HCT116 (cell line): Measurements from ENCODE around the gene RASGRP2. TPM values are rescaled to one million over a fixed set of nuclear protein-coding genes. Genes with fewer than 3 reads are reported as not detected.

Experiments used
- ATAC-seq: fragments of 200-7000 bp; cut with Tn5 transposase; 2 replicates; pipeline ENCODE4 v1.9.1; 2020; ENCODE audit warnings: mild to moderate bottlenecking, moderate library complexity
- BruUV-seq: library from RNA; stranded (reverse); fragments of 400-500 nt; replicated peaks from 2 replicates; lab custom pipeline; 2021; lab: Mats Ljungman, UMichigan
- CTCF ChIA-PET: fragments of 300-600 bp; sonication (Branson Sonifier 250); formaldehyde crosslinking; loops from one replicate; lab custom pipeline; 2021; ENCODE audit warnings: antibody characterized with exemption; lab: Charles Lee
- POLR2A ChIA-PET: fragments of 300-600, 350-600 bp; sonication (Branson Sonifier 250); formaldehyde crosslinking; loops from one replicate; lab custom pipeline; 2021; ENCODE audit warnings: antibody characterized with exemption; lab: Charles Lee
- RAD21 ChIA-PET, 2 experiments: fragments of 300-600 bp; sonication (Branson Sonifier 250); formaldehyde crosslinking; loops; one replicate each; lab custom pipeline; 2023; ENCODE audit warnings: low total read pairs in 2 of 2; ENCODE audit not compliant: uncharacterized antibody in 2 of 2, unreplicated experiment in 2 of 2, low non-redundant PET in 1 of 2; lab: Charles Lee
- DNase-seq: peaks from one replicate; pipeline ENCODE4 v3.0.0-alpha.2; 2010; ENCODE audit warnings: low read depth, low spot score
- H2AFZ ChIP-seq: fragments of 200-600 bp; shearing (Covaris generic), sonication (generic); 2 replicates; pipeline ENCODE4 v1.6.1; 2017; ENCODE audit warnings: low read depth, mixed run types, mixed read lengths, antibody characterized with exemption, low read length; ENCODE audit not compliant: poor library complexity, severe bottlenecking
- H3K27ac ChIP-seq: 2 replicates; pipeline ENCODE4 v1.5.1; 2012; ENCODE audit warnings: low read depth, low read length
- H3K27me3 ChIP-seq: fragments of 200-600 bp; sonication (generic); 2 replicates; pipeline ENCODE4 v1.6.1; 2016; ENCODE audit warnings: mixed run types, low read length, mixed read lengths; ENCODE audit not compliant: insufficient read depth
- H3K36me3 ChIP-seq, 2 experiments: fragments of 200-500 bp in 1 of 2; fragments of 200-600 bp in 1 of 2; sonication (Bioruptor generic) in 1 of 2; sonication (generic) in 1 of 2; 2 replicates each; pipeline versions ENCODE4 v1.5.1 to v1.6.1; 2014 to 2016; ENCODE audit warnings: low read length in 2 of 2, inconsistent platforms in 1 of 2, mixed read lengths in 1 of 2, mixed run types in 1 of 2; ENCODE audit not compliant: insufficient read depth in 2 of 2, control insufficient read depth in 1 of 2
- H3K4me1 ChIP-seq, 2 experiments: fragments of 200-600 bp in 1 of 2; sonication (generic) in 1 of 2; 2 replicates each; pipeline versions ENCODE4 v1.5.1 to v1.6.1; 2012 to 2017; ENCODE audit warnings: low read length in 2 of 2, inconsistent platforms in 1 of 2, mild to moderate bottlenecking in 1 of 2, mixed read lengths in 1 of 2, mixed run types in 1 of 2, moderate library complexity in 1 of 2; ENCODE audit not compliant: insufficient read depth in 2 of 2, control insufficient read depth in 1 of 2
- H3K4me2 ChIP-seq: fragments of 200-600 bp; sonication (generic); 2 replicates; pipeline ENCODE4 v1.6.1; 2017; ENCODE audit warnings: mixed run types, low read length, mixed read lengths
- H3K4me3 ChIP-seq, 2 experiments: fragments of 200-600 bp in 1 of 2; sonication (generic) in 1 of 2; replicated peaks in 1 of 2; 2 replicates each; pipeline ENCODE4 v1.5.1; 2011 to 2016; ENCODE audit warnings: low read length in 2 of 2, control low read depth in 1 of 2, low read depth in 1 of 2, mild to moderate bottlenecking in 1 of 2, mixed read lengths in 1 of 2, mixed run types in 1 of 2
- H3K79me2 ChIP-seq: fragments of 200-600 bp; sonication (generic); 2 replicates; pipeline ENCODE4 v1.6.1; 2017; ENCODE audit warnings: mild to moderate bottlenecking, mixed run types, low read length, moderate library complexity, mixed read lengths; ENCODE audit not compliant: insufficient read depth
- H3K9ac ChIP-seq: fragments of 200-600 bp; sonication (generic); 2 replicates; pipeline ENCODE4 v1.6.1; 2016; ENCODE audit warnings: low read length, mixed read lengths
- H3K9me2 ChIP-seq: fragments of 200-600 bp; sonication (generic), shearing (Covaris generic); 2 replicates; pipeline ENCODE4 v1.6.1; 2017; ENCODE audit warnings: mixed run types, mild to moderate bottlenecking, moderate library complexity; ENCODE audit not compliant: insufficient read depth
- H3K9me3 ChIP-seq, 2 experiments: fragments of 200-500 bp in 1 of 2; fragments of 200-600 bp in 1 of 2; sonication (Bioruptor generic) in 1 of 2; sonication (generic) in 1 of 2; 2 replicates each; pipeline ENCODE4 v1.6.1; 2014 to 2017; ENCODE audit warnings: low read length in 2 of 2, mixed read lengths in 2 of 2, inconsistent platforms in 1 of 2, low read depth in 1 of 2, mild to moderate bottlenecking in 1 of 2, mixed run types in 1 of 2, moderate library complexity in 1 of 2; ENCODE audit not compliant: control insufficient read depth in 1 of 2, insufficient read depth in 1 of 2
- H4K20me1 ChIP-seq: fragments of 200-600 bp; sonication (generic), shearing (Covaris generic); 2 replicates; pipeline ENCODE4 v1.6.1; 2017; ENCODE audit warnings: mixed run types, mild to moderate bottlenecking, moderate library complexity; ENCODE audit not compliant: insufficient read depth
- CBX3 ChIP-seq: IDR thresholded peaks from 2 replicates; pipeline ENCODE4 v1.6.1; 2012; ENCODE audit warnings: low read depth
- CTCF ChIP-seq, 3 experiments: fragments of 200-600 bp in 1 of 3; sonication (generic) in 1 of 3; IDR thresholded peaks in 2 of 3; conservative IDR thresholded peaks in 1 of 3; 2 replicates each; pipeline ENCODE4 v1.5.1; 2012 to 2017; ENCODE audit warnings: low read depth in 2 of 3, low read length in 2 of 3, antibody characterized with exemption in 1 of 3, borderline replicate concordance in 1 of 3, control low read depth in 1 of 3, mild to moderate bottlenecking in 1 of 3, mixed read lengths in 1 of 3, mixed run types in 1 of 3, moderate library complexity in 1 of 3; ENCODE audit not compliant: insufficient read depth in 1 of 3
- EZH2 ChIP-seq: fragments of 200-600 bp; sonication (generic); IDR thresholded peaks from 2 replicates; pipeline ENCODE4 v1.6.1; 2017; ENCODE audit warnings: antibody characterized with exemption, mixed run types
- EZH2phosphoT487 ChIP-seq: fragments of 200-600 bp; IDR thresholded peaks from 2 replicates; pipeline ENCODE4 v1.6.1; 2018; ENCODE audit warnings: antibody characterized with exemption, borderline replicate concordance
- FOSL1 ChIP-seq: IDR thresholded peaks from 2 replicates; pipeline ENCODE4 v1.6.1; 2012; ENCODE audit warnings: low read depth
- JUND ChIP-seq: IDR thresholded peaks from 2 replicates; pipeline ENCODE4 v1.6.1; 2012
- MAX ChIP-seq: IDR thresholded peaks from 2 replicates; pipeline ENCODE4 v1.6.1; 2012
- POLR2AphosphoS5 ChIP-seq: IDR thresholded peaks from 2 replicates; pipeline ENCODE4 v1.6.1; 2011; ENCODE audit warnings: mild to moderate bottlenecking, low read depth, low read length, moderate library complexity
- RAD21 ChIP-seq: IDR thresholded peaks from 2 replicates; pipeline ENCODE4 v1.6.1; 2012; ENCODE audit warnings: low read depth, mild to moderate bottlenecking
- REST ChIP-seq: IDR thresholded peaks from 2 replicates; pipeline ENCODE4 v1.6.1; 2012; ENCODE audit warnings: low read depth
- SIN3A ChIP-seq: IDR thresholded peaks from 2 replicates; pipeline ENCODE4 v1.6.1; 2012; ENCODE audit warnings: low read depth
- SP1 ChIP-seq: IDR thresholded peaks from 2 replicates; pipeline ENCODE4 v1.6.1; 2012; ENCODE audit warnings: low read depth
- TCF7L2 ChIP-seq: IDR thresholded peaks from 2 replicates; pipeline ENCODE4 v1.7.0; 2011; ENCODE audit warnings: borderline replicate concordance, inconsistent platforms; ENCODE audit not compliant: insufficient read depth, insufficient read length; ENCODE audit errors: extremely low read depth
- ZNF274 ChIP-seq: fragments of 200-500 bp; sonication (Bioruptor generic); IDR thresholded peaks from 2 replicates; pipeline ENCODE4 v1.6.1; 2014; ENCODE audit warnings: mild to moderate bottlenecking, low read depth, low read length, inconsistent platforms
- intact Hi-C: fragments of 100-400 bp; cut with micrococcal nuclease; formaldehyde crosslinking; loops from 2 replicates; pipeline ENCODE4 v1.10.0; 2022
- total RNA-seq: library from RNA; stranded (reverse); gene quantifications from one replicate; pipeline ENCODE4 v1.2.1, GENCODE V29; 2021; ENCODE audit not compliant: unreplicated experiment

Gene RASGRP2
- total RNA-seq, 1 experiment from 2014 or later, result 12.8 TPM

GRCh38 chr11:64742889-64743590 is 902 bp downstream of the RASGRP2 start (continued):
- TF ChIP-seq REST, result no peak
- TF ChIP-seq TCF7L2, result no peak
- TF ChIP-seq FOSL1, result no peak
- peak; percentile 47; the same call in 1 of the 2 replicates for TF ChIP-seq POLR2AphosphoS5
- TF ChIP-seq CBX3, result no peak
- no peak for TF ChIP-seq MAX
- no peak for TF ChIP-seq SP1

GRCh38 chr11:64742087-64742888 is 1.7 kb downstream of the RASGRP2 start:
- H3K9ac ChIP-seq, result peak overlapping the region; percentile 70
- no peak overlapping the region; the same call in 1 of the 2 replicates for H3K27ac ChIP-seq
- peak overlapping the region; percentile 99 for H3K4me2 ChIP-seq
- H3K36me3 ChIP-seq, result no peaks in the 10 kb centered on the region
- intact Hi-C loops, result loop anchor here (5.0 kb wide), 1 partner anchor 190 kb away; no protein-coding TSS in a partner anchor
- peak; percentile 51 for ATAC-seq
- H3K4me3 ChIP-seq, result peak overlapping the region; percentile 63 to 83
- peak overlapping the region; percentile 97 for H2AFZ ChIP-seq
- no peaks in the 10 kb centered on the region for H3K27me3 ChIP-seq
- no peaks in the 10 kb centered on the region for H4K20me1 ChIP-seq
- ChIA-PET POLR2A (no interaction called here), RAD21 (interaction anchor here in 1 of 2 experiments (0.6 kb wide), 1 partner anchor 20 kb away, joined by 3 read pairs; no protein-coding TSS in a partner anchor)
- no TSS peak for BruUV-seq
- DNase-seq, result no peak
- H3K4me1 ChIP-seq, result peaks cover 8 to 28% of the 10 kb centered on the region in 2 experiments
- no peak for TF ChIP-seq ZNF274
- no peak for TF ChIP-seq EZH2phosphoT487
- no peak for TF ChIP-seq FOSL1
- no peak for TF ChIP-seq MAX
- no peak for TF ChIP-seq RAD21
- TF ChIP-seq SIN3A, result no peak
- no peak for TF ChIP-seq JUND
- TF ChIP-seq EZH2, result no peak
- no peak for TF ChIP-seq CTCF (IDR thresholded peaks at IDR 0.05 in 2 of 3, conservative IDR thresholded peaks at IDR 0.05 in 1 of 3; ENCODE audit: borderline replicate concordance in 1 of 3, insufficient read depth in 1 of 3, low read depth in 2 of 3, low read length in 2 of 3)
- TF ChIP-seq, all 23 proteins: peak for 0
- Histone ChIP-seq H3K9me2 (no peaks in the 10 kb centered on the region), H3K9me3 (no peaks in the 10 kb centered on the region), H3K79me2 (no peaks in the 10 kb centered on the region)
- CTCF ChIA-PET, result interaction anchor here (0.8 to 1.5 kb wide), 4 partner anchors 9 to 62 kb away, joined by 3 to 4 read pairs (median 4); no protein-coding TSS in a partner anchor
